Aorta (tissue), 5 donors: ENCODE data around the gene P2RX3. TPM values are rescaled to one million over a fixed set of nuclear protein-coding genes. Genes with fewer than 3 reads are reported as not detected.

Experiments
- ATAC-seq: fragments of 200-7000 bp; cut with Tn5 transposase; one replicate; pipeline ENCODE4 v1.9.1; 2022; ENCODE audit warnings: moderate library complexity; ENCODE audit not compliant: low FRiP score
- DNase-seq, 2 donors: peaks; one replicate each; pipeline ENCODE4 v3.0.0-alpha.2; 2020
- H3K27ac ChIP-seq, 2 donors: one replicate each; pipeline ENCODE4 v1.5.1; 2013; ENCODE audit warnings: low read length in 2 of 2, mild to moderate bottlenecking in 2 of 2, moderate library complexity in 2 of 2, control low read depth in 1 of 2, inconsistent platforms in 1 of 2, low read depth in 1 of 2
- H3K27me3 ChIP-seq, 2 donors: one replicate each; pipeline ENCODE4 v1.6.1; 2013; ENCODE audit warnings: control low read depth in 1 of 2, low read length in 1 of 2, mild to moderate bottlenecking in 1 of 2, moderate library complexity in 1 of 2; ENCODE audit not compliant: insufficient read depth in 2 of 2, control insufficient read depth in 1 of 2
- H3K36me3 ChIP-seq, 2 donors: one replicate each; pipeline ENCODE4 v1.6.1; 2013; ENCODE audit warnings: control low read depth in 1 of 2, low read length in 1 of 2, mild to moderate bottlenecking in 1 of 2; ENCODE audit not compliant: insufficient read depth in 2 of 2, control insufficient read depth in 1 of 2
- H3K4me1 ChIP-seq, 2 donors: one replicate each; pipeline ENCODE4 v1.6.1; 2013; ENCODE audit warnings: low read length in 2 of 2, control low read depth in 1 of 2, mild to moderate bottlenecking in 1 of 2, moderate library complexity in 1 of 2; ENCODE audit not compliant: insufficient read depth in 2 of 2, control insufficient read depth in 1 of 2
- H3K4me3 ChIP-seq, 2 donors: one replicate each; pipeline ENCODE4 v1.5.1; 2013; ENCODE audit warnings: low read length in 2 of 2, control low read depth in 1 of 2, mild to moderate bottlenecking in 1 of 2
- H3K9me3 ChIP-seq: one replicate; pipeline ENCODE4 v1.6.1; 2013; ENCODE audit warnings: mild to moderate bottlenecking, low read length; ENCODE audit not compliant: control insufficient read depth
- WGBS, 2 donors: extraction: QIAGEN DNeasy Blood & Tissue Kit; methylation state at CpG; one replicate each; pipeline ENCODE4 v1.1.7; 2013; 5-methylcytosine and 5-hydroxymethylcytosine counted together
- intact Hi-C, 2 donors: fragments of 100-400 bp; cut with DNase I; formaldehyde crosslinking; loops; one replicate each; pipeline versions ENCODE4 v1.14.2 to v1.15.0; 2022
- polyA plus RNA-seq, 2 donors: library from polyadenylated mRNA; stranded (reverse); fragments of 200-250 nt; gene quantifications; one replicate each; pipeline ENCODE4 v1.2.3, GENCODE V29; 2013
- total RNA-seq, 2 donors: library from RNA; stranded (reverse); fragmentation: NEBNext Ultra II Directional; extraction: Animal tissue kit (Norgen Biotek cat#: 25700); gene quantifications; one replicate each; pipeline ENCODE4 v1.2.1, GENCODE V29; 2021
- donor health status: healthy with polysubstance abuse.
- donor health status: Bipolar disorder and iron deficiency.
- donor health status: DM: no; HTN: no; CAD: no.
- donor health status: DM: no; HTN: no; CAD: no.
- donor health status: DM: yes; HTN: yes; CAD: no.

P2RX3 gene
- total and polyA plus RNA-seq, 4 donors: not detected

- DNase-seq: no peak
- H3K4me1 ChIP-seq: no peaks in the 10 kb centered on the region
- no peak overlapping the region for H3K27ac ChIP-seq
- 87% methylated on average over 3 of the region's 3 CpGs for WGBS, 2 donors
- no peaks in the 10 kb centered on the region for H3K9me3 ChIP-seq
- ATAC-seq: no peak
- no peak overlapping the region for H3K4me3 ChIP-seq
- no peaks in the 10 kb centered on the region for H3K36me3 ChIP-seq
- intact Hi-C loops: no loop called here
- H3K27me3 ChIP-seq: no peaks in the 10 kb centered on the region
Observed at GRCh38 chr11:57391111-57391510, 53.0 kb downstream of the P2RX3 start.

DNA sequence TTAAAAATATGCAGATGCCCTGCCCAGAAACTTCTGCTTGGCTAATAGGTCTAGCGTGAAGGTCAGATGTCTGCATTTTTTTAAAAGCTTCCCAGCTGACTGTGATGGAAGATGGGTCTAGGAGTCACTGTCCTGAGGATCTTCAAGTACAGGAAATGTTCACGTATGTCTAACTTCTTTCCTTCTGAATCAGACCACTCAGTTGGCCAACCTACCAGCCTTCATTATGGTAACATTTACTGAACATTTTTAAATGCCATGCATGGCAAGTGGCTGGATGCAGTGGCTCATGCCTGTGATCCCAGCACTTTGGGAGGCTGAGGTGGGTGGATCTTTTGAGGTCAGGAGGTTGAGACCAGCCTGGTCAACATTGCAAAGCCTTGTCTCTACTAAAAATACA is 53.4 kb downstream of the P2RX3 start:
- intact Hi-C loops: no loop called here
- whole genome bisulfite sequencing, 2 donors: 63 to 71% methylated on average over 2 of the region's 2 CpGs
- no peaks in the 10 kb centered on the region for H3K36me3 ChIP-seq
- ATAC-seq (no peak), DNase-seq (no peak)
- no peak overlapping the region for H3K4me3 ChIP-seq
- H3K9me3 ChIP-seq: no peaks in the 10 kb centered on the region
- no peak overlapping the region for H3K27ac ChIP-seq
- H3K4me1 ChIP-seq: no peaks in the 10 kb centered on the region
- no peaks in the 10 kb centered on the region for H3K27me3 ChIP-seq

GRCh38 chr11:57392066-57392762 is 54.1 kb downstream of the P2RX3 start:
- Histone ChIP-seq H3K4me3 (no peak overlapping the region), H3K27ac (no peak overlapping the region), H3K9me3 (no peaks in the 10 kb centered on the region), H3K27me3 (no peaks in the 10 kb centered on the region), H3K36me3 (no peaks in the 10 kb centered on the region), H3K4me1 (no peaks in the 10 kb centered on the region)
- intact Hi-C loops: no loop called here
- 75 to 80% methylated on average over 8 of the region's 8 CpGs for WGBS, 2 donors
- ATAC-seq: no peak
- DNase-seq: no peak

GRCh38 chr11:57392763-57393105 is 54.6 kb downstream of the P2RX3 start:
- intact Hi-C loops: no loop called here

DNA sequence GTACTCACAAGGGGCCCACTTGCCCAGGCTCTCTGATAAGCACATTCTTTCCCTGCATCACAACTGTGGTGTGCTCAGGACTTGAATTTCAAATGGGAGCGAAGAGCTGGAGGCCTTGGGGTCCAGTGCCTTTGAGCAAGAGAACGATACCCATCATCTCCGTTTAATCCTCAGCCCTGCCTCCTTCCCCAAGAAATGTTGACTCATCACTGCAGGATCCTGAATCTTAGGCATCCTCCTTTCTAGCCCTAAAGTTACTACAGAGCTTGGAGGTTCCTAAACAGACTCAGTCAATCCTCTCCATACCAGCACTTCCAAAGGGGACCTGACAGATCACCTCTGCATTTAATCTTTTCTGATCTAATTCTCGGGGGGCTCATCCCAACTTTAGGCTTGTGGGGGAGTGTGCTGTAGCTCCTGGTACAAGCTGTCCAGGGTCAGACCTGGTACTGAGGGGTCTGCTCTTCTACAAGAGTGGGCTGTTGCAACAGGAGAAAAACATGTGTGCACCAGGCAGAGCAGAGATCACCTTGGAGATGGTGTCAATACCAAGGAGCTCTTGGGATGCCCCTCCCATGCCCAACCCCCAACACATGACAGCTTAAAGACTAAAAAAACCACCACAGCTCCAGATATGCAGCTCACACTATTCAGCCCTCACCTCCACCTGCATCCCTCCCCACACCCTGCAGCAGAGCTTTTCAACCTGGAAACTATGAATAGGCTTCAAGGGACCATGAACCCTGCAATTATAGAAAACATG is 56.2 kb downstream of the P2RX3 start:
- no peaks in the 10 kb centered on the region for H3K36me3 ChIP-seq
- intact Hi-C loops: no loop called here
- no peak overlapping the region for H3K4me3 ChIP-seq
- DNase-seq: no peak
- no peaks in the 10 kb centered on the region for H3K27me3 ChIP-seq
- no peaks in the 10 kb centered on the region for H3K9me3 ChIP-seq
- no peaks in the 10 kb centered on the region for H3K4me1 ChIP-seq
- 67 to 74% methylated on average over 4 of the region's 4 CpGs for WGBS, 2 donors
- no peak overlapping the region for H3K27ac ChIP-seq
- ATAC-seq: no peak

More at GRCh38 chr11:57392763-57393105, 54.6 kb downstream of the P2RX3 start:
- Histone ChIP-seq H3K27ac (no peak overlapping the region), H3K4me3 (no peak overlapping the region), H3K36me3 (no peaks in the 10 kb centered on the region), H3K4me1 (no peaks in the 10 kb centered on the region), H3K9me3 (no peaks in the 10 kb centered on the region), H3K27me3 (no peaks in the 10 kb centered on the region)
- ATAC-seq (no peak), DNase-seq (no peak)
- WGBS, 2 donors: 80 to 83% methylated on average over 4 of the region's 4 CpGs

GRCh38 chr11:57395905-57396623 is 57.9 kb downstream of the P2RX3 start:
- no peaks in the 10 kb centered on the region for H3K9me3 ChIP-seq
- no peak overlapping the region for H3K27ac ChIP-seq
- no peaks in the 10 kb centered on the region for H3K36me3 ChIP-seq
- H3K4me3 ChIP-seq: no peak overlapping the region
- DNase-seq: no peak
- intact Hi-C loops: no loop called here
- H3K27me3 ChIP-seq: no peaks in the 10 kb centered on the region
- no peak for ATAC-seq
- no peaks in the 10 kb centered on the region for H3K4me1 ChIP-seq
- WGBS, 2 donors: 80 to 81% methylated on average over 11 of the region's 11 CpGs

GRCh38 chr11:57396744-57397143 is 58.6 kb downstream of the P2RX3 start:
- H3K36me3 ChIP-seq: no peaks in the 10 kb centered on the region
- 61 to 62% methylated on average over 2 of the region's 2 CpGs for WGBS, 2 donors
- no peaks in the 10 kb centered on the region for H3K27me3 ChIP-seq
- ATAC-seq (no peak), DNase-seq (no peak)
- intact Hi-C loops: no loop called here
- no peaks in the 10 kb centered on the region for H3K9me3 ChIP-seq
- H3K4me1 ChIP-seq: no peaks in the 10 kb centered on the region
- no peak overlapping the region for H3K27ac ChIP-seq
- no peak overlapping the region for H3K4me3 ChIP-seq

- WGBS, 2 donors: 80 to 82% methylated on average over 4 of the region's 4 CpGs
- no peaks in the 10 kb centered on the region for H3K9me3 ChIP-seq
- H3K27me3 ChIP-seq: no peaks in the 10 kb centered on the region
- no peak overlapping the region for H3K27ac ChIP-seq
- intact Hi-C loops: no loop called here
- no peak overlapping the region for H3K4me3 ChIP-seq
- no peak for DNase-seq
- no peaks in the 10 kb centered on the region for H3K4me1 ChIP-seq
- no peak for ATAC-seq
- H3K36me3 ChIP-seq: no peaks in the 10 kb centered on the region
Observed at GRCh38 chr11:57397394-57397990, 59.3 kb downstream of the P2RX3 start.
